T-helper 9 cell (primary cell): ENCODE results near the gene BID.
"Not testable (repeated sequence)": the region's sequence is repeated elsewhere in the genome, so short reads cannot be mapped to it uniquely, and the experiment has no call there.

ENCODE experiments used
- DNase-seq: peaks from one replicate; pipeline ENCODE4 v3.0.0-alpha.2; 2020

Gene BID

DNA sequence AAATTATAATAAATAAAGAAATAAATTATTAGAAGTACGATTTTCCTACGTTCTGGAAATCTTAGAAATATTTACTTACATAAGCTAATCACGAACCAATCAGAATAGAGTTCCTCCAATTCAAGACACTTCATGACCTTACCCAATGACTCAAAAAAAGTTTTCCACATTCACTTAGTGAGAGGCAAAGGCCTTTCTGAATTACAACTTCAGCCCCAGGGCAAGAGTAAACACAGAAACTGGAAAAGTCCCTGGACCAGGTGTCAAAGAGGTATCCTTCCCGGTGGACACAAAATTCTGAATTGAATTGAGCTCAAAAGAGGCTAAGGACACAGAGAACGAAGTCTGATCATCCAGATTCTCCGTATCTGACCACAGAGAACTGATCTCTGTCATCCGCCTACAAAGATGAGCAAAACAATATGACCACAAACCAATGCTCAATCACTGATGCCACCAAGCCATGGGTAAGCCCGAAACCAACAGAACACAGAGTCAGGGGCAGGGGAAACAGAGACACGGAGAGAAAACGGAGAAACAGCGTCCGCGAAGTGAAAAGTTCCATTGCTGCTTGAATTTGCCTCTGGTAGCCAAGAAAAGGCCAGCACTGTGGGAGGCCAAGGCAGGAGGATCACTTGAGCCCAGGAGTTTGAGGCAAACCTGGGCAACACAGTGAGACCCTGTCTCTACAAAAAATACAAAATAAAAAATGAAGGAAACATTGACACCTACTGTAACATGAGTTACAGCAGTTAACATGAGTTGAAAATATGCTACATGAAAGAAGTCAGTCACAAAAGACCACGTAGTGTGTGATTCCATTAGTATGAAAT lies 6.8 kb downstream of the BID start:
- no peak for DNase-seq

DNA sequence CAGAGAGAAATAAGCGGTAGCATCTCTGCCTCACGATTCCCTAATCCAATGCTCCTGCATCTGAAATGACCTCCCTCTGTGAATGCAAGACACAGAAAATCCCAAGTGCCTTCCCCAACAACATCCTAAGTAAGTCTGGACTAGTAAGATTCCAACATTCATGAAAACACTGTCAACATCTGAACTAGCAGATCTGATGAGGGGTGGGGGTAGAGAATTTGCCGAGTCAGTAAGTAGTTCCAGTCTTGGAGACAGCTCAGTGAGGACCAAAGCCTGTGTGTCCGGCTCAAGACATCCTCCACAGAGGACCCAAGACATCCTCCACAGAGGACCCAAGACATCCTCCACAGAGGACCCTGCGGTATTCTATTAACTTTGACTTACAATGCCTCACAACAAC lies 9.4 kb downstream of the BID start:
- not testable (repeated sequence) for DNase-seq

DNA sequence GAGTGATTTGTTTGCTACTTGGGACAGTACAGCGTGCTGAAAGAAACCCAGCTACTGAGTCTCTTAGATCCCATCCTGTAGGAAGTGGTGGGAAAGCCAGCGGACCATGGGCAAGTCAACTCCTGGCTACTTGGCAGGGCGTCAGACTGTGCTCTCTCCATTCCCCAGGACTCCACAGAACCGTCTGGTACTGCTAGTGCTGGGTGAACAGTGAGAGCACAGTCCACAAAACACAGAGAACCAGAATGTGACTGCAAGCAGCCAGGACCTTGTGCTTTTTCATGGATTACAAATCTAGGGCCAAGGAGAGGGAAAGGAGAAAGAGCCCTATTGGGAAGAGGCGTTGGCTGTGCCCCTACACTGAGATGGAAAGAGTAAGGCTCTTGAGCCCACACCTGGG lies 10.2 kb downstream of the BID start:
- no peak for DNase-seq

DNA sequence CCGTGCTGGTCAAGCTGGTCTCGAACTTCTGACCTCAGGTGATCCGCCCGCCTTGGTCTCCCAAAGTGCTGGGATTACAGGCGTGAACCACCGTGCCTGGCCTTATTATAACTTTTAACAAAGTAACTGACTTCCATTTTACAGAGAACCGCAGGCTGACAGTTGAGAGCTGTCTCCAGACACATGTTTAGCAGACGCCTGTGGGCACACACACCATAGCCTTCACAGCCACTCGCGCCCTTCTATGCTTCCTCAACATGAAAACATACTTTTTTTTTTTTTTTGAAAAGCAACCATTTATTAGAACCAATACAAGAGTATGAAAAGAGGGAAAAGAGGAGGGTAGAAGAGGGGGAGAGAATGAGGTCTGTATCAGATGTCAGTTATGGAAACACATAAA lies 10.8 kb downstream of the BID start:
- DNase-seq, result not testable (repeated sequence)

DNA sequence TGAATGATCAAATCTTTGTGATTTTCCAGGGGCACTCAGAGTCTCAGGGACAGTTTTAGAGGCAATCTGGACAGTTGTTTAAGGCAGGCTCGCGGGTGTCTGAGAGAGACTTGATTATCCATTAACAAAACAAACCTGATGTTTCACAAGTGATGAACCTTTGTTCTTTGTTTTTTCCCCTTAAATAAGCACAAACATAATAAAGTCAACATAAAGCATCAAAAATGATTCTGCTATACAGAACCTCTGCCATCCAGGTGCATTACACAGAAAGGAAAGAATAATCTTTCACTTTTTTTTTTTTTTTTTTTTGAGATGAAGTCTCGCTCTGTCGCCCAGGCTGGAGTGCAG lies 13.2 kb downstream of the BID start:
- DNase-seq, result no peak

DNA sequence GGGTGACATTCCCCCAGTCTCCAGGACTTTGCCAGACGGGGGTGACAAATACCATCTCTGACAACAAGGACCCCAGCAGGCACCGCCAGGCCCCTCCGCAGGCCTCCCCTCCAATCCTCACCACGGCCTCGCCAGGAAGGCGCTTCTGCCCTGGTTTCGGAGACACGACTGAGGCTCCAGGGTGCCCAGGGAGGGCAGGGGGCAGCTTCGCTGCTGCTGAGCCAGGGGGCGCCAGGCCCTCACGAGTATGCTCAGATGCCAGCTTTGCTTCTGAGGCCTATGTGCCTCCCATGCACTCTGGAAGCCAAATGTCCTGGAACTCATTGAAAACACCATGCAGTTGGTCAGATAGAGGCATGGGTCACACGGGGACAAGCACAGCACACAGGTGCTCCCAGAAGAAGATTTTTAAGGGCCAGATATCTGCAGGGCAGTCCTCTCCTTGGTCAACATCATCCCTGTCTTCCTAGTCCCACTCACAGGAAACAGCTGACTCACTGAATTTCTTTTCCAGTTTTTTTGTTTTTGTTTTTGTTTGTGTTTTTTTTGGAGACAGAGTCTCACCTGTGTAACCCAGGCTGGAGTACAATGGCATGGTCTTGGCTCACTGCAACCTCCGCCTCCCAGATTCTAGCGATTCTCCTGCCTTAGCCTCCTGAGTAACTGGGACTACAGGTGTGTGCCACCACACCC lies 19.9 kb downstream of the BID start:
- DNase-seq, result no peak

DNA sequence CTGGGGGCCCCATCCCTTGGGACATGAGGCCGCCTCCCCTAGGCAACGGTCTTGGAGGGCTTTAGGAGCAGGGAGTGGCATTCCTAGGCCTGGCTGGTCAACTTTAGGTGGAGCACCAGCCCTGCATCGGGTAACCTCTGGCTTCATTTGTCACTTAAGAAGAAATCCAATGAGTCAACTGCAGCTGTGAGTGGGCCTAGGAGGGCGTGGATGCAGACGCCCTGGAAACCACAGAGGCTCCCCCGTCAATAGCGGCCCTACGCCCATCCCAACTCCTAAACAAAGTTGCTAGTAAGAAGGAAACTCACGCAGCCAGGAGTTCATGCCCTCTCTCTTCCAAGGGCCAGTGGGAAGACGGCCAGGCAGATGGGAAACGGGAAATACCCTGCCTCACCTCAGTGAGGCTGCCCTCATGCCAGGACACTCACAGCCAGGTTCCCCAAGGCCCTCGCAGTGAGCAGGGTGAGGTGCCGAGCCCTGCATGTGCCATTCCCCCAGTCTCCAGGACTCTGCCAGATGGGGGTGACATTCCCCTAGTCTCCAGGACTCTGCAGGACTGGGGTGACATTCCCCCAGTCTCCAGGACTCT lies 20.8 kb downstream of the BID start:
- DNase-seq, result no peak

DNA sequence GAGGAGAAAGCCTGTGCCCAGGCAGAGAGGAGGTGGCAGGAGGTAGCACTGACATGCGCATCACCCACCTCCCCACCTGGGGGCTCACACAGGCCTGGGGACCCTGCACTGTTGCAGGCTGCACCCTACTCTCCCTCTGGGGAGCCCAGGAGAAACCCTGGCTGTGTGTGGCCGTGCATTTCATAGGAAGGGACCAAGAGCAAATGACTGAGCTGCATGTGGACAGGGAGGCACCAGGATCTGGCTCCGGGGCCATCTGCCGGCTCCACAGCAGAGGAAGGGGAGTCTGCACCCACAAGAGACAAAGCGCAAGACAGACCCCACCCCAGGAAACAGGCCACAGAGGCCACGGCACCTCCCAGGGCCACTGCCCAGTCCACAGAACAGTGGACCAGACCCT lies 22.7 kb downstream of the BID start:
- no peak for DNase-seq

DNA sequence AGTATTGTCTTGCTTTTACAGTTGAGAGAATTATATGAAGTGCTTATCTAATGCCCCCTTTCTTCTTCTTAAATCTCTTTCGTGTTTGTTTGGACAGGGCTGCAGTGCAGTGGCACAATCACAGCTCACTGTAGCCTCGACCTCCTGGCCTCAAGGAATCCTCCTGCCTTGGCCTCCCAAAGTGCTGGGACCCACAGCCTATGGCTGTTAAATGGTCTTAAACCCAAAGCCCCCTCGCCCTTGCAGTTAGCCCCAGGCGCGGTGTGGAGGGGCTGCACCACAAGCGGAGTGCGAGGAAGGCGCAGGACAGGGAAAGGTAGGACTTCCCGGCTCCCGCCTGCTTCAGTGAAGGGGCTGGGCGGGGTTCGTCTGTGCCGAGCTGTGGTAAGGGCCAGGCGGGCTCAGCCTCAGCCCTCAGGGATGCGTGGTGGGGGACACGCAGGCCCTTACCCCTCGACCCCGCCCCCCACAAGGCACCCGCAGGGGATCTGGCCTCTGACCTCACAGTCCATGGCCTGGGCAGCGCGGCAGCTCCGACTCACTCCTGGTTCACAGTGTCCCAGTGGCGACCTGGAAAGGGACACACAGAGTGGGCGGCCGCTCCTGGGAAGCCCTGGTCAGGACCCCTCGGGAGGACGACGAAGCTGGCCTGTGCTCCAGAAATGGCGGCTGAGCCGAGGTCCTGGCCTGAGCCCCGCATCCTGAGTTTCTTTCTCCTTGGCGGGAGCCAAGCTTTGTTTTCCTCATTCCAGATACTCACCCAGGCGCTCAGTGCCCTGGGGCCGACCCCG lies 24.5 kb downstream of the BID start:
- no peak for DNase-seq

DNA sequence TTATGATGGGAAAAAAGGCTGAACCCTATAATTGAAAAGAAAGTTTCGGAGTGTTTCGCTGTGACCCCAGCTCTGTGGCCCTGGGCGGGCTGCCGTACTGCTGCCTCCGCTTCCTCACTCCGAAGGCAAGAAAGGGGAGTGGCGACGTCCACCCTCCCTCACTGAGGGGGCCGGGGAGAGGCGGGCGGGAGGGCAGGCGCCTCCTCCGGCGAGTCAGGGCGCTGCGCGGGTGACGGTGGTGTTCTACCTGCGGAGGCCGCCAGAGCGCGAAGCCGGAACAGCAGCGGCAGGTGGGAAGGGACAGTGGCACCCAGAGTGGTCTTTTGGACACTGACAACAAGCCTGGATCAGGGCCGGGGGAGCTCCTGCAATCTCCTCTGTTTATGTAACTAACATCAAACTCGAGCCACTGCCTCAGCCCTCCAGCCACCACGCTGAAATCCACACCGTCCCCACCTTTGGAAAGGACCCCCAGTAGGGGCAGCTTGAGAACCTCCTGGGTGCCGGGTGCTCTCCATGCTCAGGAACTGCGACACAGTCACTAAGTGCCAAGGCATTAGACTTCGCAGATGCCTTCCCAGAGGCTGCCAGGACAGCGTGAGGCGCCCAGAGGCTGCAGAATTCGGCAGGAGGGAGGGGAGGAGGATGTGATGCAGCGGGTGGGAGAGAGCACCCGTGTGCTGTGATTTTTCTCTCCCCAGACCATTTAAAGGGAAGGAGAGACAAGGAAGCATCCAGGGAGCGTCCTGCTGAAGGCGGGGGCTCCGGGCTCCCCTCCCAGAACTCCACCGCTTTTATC lies 25.5 kb downstream of the BID start:
- DNase-seq, result no peak

DNA sequence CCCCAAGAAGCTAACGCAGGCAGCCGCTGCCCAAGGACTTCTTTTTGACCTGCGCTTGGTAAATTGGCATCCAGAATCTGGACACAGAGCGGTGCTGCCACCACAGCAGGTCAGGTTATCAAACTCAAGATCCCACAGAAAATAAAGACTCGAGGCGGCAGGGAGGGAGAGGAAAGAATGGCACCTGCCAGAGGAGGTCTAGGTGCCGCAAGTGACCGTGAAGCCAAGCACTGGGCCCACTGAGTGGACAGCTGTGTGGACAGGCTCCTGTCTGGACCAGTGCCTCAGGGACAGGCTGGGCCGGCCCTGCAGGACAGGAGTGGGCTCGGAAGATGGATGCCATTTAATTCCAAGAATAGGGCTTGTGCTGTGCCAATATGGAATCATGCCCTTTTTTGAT lies 27.4 kb downstream of the BID start:
- no peak for DNase-seq

DNA sequence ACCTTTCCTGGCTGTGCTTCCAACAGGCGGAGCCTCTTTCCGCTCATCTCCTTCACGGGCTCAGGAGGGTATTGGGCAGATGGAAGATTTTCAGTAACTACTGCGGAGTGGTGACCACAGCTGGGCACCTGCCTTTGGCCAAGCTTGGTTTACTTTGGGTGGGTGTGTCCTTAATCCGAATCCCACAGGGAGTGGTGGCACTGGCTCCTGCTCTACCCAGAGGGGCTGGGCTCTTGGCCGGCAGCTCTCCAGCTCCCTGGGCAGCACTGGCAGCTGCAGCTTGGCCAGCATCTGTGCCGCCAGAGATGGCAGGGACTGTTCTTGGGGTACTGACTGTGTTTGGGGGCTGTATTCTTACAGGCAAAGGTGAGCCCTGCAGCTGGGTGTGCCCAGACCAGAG lies 29.8 kb downstream of the BID start:
- no peak for DNase-seq

DNA sequence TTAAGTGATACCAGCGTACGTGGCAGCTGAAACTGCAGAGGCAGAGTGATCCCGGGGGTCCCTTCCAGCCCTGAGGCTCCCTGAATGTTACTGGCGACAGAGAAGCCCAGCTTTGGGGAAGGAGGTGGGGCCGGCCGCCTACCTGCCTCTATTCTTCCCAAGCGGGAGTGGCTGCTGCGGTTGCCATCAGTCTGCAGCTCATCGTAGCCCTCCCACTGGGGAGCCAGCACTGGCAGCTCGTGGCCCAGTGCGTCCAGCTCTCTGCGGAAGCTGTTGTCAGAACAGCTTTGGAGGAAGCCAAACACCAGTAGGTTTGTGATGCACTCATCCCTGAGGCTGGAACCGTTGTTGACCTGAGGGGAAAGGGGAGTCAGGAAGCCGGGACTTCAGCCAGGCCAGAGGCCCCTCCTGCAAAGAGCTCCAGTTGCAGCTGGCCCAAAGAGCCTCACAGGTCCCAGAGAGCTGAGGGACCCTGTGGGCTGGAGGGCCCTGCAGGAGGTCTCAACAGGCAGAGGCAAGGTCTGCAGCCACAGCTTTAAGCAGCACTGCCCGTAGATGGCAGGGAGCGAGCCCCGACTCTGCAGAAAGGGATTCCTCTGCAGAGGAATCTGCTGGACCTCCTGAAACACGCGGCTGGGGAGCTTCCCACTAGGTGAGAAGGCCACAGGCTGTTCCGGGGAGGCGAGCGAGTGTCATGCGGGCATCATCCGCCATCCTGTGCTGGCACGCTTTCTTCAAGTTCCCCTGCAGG lies 30.4 kb downstream of the BID start:
- no peak for DNase-seq

DNA sequence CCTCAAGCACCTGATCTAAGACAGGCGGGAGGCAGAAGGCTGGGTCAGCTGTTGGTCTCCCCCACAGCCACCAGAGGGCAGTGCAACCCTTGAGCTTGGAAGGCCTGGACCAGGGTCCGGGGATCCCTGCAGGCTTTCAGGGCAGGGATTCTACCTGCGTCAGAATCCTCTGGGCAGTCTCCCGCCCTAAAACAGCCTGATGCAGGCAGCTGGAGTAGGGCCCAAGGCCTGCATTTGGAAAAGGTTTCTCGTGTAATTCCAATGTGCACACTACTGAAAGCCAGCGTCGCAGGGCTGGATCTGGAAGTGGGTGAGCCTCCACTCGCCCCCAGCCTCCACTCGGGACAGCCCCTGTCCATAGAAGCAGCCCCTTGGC lies 31.8 kb downstream of the BID start:
- DNase-seq, result peak; percentile 62

DNA sequence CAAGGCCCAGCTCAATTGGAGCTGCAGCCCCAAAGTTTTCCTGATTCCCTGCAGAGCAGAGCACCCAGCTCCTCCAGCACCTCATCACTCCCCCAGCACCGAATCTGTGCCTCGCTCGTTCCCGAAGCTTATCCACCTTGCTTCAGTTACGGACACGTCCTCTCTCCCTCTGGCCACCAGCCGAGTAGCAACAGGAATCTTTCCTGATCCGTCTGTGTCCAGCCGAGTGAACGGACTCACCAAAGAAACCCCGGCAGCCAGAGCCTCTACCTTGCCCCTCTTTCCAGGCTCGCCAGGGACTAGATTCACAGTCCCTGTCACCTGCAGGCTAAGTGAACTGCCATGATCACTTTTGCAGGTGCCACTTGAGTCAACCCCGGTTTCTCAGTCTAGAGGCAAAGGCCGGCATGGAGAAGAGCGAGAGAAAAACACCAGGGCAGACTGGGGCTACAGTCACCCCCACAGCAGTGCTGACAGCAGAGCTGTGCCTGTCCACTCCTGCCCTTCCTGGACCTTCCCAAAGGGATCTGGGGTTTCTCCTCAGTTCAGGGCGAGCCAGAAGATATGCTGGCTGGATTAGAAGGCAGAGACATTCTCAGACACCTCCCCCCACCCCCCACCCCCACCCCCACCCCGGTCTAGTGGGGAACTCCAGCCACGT lies 32.3 kb downstream of the BID start:
- DNase-seq, result no peak

DNA sequence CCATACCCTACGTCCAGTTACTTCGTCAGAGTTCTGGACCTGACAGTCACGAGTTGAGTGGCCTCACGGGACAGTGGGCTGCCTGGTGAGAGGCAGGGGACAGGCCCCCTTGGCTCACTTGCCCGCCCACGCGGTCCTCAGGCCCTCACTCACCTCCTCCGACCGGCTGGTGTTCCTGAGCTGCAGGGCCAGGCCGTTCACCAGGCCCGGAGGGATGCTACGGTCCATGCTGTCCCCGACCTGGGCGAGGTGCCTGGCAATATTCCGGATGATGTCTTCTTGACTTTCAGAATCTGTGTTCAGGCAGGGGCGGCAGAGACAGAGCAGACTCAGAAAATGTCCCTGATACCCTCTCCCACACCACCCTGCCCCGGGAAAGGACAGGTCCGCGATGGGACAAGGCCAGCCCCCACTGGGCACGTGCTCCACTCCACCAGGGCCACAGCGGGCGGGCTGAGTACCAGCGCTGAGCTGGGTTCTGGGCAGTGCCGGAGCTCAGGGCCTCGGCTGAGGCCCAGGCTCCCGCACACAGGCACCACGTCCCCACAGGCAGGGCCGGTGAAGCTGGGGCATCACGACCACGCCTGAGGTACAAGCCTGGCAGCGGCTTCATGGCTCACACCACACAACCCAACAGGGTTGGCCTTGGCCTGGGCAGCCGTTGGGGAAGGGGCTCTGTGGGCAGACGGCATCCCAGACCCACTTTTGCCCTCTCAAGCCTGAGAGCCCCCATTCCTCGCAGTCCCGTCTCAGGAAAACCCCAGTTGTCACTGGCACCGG lies 34.9 kb downstream of the BID start:
- no peak for DNase-seq

DNA sequence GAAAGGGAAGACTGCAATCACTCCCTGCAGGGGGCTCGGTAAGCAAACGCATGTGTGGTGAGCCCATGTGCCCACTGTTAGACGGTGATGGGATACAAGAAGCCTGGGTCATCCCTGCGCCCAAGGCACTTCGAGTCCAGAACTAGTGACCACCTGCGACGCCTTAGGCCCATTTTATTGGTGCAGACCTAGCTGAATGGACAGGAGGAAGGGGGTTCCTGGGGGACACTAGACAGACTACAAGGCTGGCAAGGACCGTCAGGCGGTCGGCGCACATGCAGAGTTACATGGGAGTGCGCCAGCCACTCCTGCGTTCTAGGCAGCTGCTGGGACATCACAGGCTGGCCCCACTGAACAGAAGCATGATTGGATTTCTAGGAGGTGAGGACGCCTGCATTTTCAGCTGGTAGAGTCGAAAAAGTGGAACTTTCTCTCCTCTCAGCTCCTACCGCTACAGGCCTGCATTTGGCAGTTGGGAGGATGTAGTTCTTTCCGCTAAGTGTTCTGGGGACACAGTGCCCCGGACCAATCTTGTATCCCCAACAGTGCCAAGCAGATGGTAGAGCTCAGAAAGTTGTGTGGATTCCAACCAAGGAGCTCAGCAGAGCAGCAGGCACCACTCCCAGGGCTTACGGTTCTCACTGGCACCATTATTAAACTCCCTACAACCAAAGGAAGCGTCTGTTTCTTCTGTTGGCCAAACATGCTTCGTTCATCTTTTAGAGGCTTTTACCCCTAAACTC lies 35.7 kb downstream of the BID start:
- no peak for DNase-seq

DNA sequence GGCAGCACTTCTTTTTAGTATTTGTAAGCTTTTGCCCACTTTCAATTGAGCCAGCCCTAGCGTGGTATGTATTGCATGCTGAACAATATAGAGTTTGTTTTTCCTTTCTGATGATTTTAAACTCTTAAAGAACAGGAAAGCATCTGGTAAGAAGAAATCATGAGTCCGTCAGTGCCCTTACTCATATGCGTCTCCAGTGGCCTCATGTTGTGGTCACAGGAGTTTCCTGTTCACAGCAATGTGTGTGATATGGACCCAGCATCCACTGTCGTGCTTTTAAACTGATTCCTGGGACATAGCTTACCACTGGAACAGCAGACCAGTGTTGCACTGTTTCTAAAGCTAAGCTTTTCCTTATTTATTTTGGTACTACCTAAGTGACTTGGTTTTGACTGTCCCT lies 40.1 kb downstream of the BID start:
- DNase-seq, result no peak

DNA sequence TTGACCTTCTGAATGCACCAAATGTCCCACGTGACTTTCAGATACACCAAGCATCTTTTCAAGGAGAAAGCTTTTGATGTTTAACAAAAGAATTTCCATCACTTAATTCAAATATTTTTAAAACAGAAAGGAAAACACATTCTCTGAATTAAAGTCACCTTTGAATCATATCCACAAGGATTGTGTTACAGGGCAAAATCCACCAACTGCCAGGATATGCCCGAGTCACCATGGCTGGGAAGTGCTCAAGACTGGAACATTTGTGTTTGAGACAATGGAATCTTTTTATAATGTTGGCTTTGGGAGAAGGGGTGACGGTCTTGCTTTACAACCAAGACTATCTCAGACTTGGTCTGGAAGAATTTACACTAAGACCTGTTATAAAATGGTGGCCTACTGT lies 40.8 kb downstream of the BID start:
- no peak for DNase-seq
